ENCODE results near the gene UBE2M.

- TF ChIP-seq LEF1 (IDR thresholded peaks at IDR 0.05; ENCODE audit: borderline replicate concordance): no peak
- no peak for TF ChIP-seq FOXM1 (IDR thresholded peaks at IDR 0.05; ENCODE audit: borderline replicate concordance)
- TF ChIP-seq BHLHE40 (IDR thresholded peaks at IDR 0.05; ENCODE audit: borderline replicate concordance): no peak
- TF ChIP-seq NFRKB (IDR thresholded peaks at IDR 0.05): no peak
- no peak for TF ChIP-seq SP1 (IDR thresholded peaks at IDR 0.05)
- TF ChIP-seq FOXK2 (IDR thresholded peaks at IDR 0.05): no peak
- TF ChIP-seq FOXA1 (IDR thresholded peaks at IDR 0.05): no peak
- TF ChIP-seq CTBP1 (IDR thresholded peaks at IDR 0.05; ENCODE audit: borderline replicate concordance): no peak
- no peak for TF ChIP-seq ZNF384 (IDR thresholded peaks at IDR 0.05)
- no peak for TF ChIP-seq ELF4 (IDR thresholded peaks at IDR 0.05)
Measured at GRCh38 chr19:58513213-58513693, 45.2 kb downstream of the UBE2M start.
